Measurements from ENCODE around the gene SMYD2.

Gene SMYD2

GRCh38 chr1:214372092-214372491 is 91.1 kb downstream of the SMYD2 start:
- no peak overlapping the region for H3K4me3 ChIP-seq (replicated peaks; ENCODE audit: low read depth, low read length)
- DNase-seq (ENCODE audit: extremely low read depth, insufficient read length), result no peak
- H3K27me3 ChIP-seq (replicated peaks; ENCODE audit: control insufficient read depth, insufficient read depth, low read length), result no peaks in the 10 kb centered on the region; the same call in 1 of the 2 replicates
- no peak for TF ChIP-seq CTCF (IDR thresholded peaks at IDR 0.05; ENCODE audit: insufficient read depth, low read length, poor library complexity, severe bottlenecking)
- no peaks in the 10 kb centered on the region for H3K36me3 ChIP-seq (ENCODE audit: control insufficient read depth, insufficient read depth, low read length)

GRCh38 chr1:214377485-214377884 is 96.5 kb downstream of the SMYD2 start:
- DNase-seq (ENCODE audit: extremely low read depth, insufficient read length), result no peak
- no peaks in the 10 kb centered on the region for H3K36me3 ChIP-seq (ENCODE audit: control insufficient read depth, insufficient read depth, low read length)

GRCh38 chr1:214377886-214378285 is 96.9 kb downstream of the SMYD2 start:
- TF ChIP-seq CTCF (IDR thresholded peaks at IDR 0.05; ENCODE audit: insufficient read depth, low read length, poor library complexity, severe bottlenecking), result no peak
- Histone ChIP-seq H3K36me3 (ENCODE audit: control insufficient read depth, insufficient read depth, low read length) (no peaks in the 10 kb centered on the region), H3K4me3 (replicated peaks; ENCODE audit: low read depth, low read length) (no peak overlapping the region), H3K27me3 (replicated peaks; ENCODE audit: control insufficient read depth, insufficient read depth, low read length) (no peaks in the 10 kb centered on the region)
- DNase-seq (ENCODE audit: extremely low read depth, insufficient read length), result no peak

More at GRCh38 chr1:214377485-214377884, 96.5 kb downstream of the SMYD2 start:
- Histone ChIP-seq H3K4me3 (replicated peaks; ENCODE audit: low read depth, low read length) (no peak overlapping the region), H3K27me3 (replicated peaks; ENCODE audit: control insufficient read depth, insufficient read depth, low read length) (no peaks in the 10 kb centered on the region)
- no peak for TF ChIP-seq CTCF (IDR thresholded peaks at IDR 0.05; ENCODE audit: insufficient read depth, low read length, poor library complexity, severe bottlenecking)

GRCh38 chr1:214378492-214378891 is 97.5 kb downstream of the SMYD2 start:
- H3K4me3 ChIP-seq (replicated peaks; ENCODE audit: low read depth, low read length), result no peak overlapping the region
- DNase-seq (ENCODE audit: extremely low read depth, insufficient read length), result no peak
- TF ChIP-seq CTCF (IDR thresholded peaks at IDR 0.05; ENCODE audit: insufficient read depth, low read length, poor library complexity, severe bottlenecking), result no peak
- no peaks in the 10 kb centered on the region for H3K36me3 ChIP-seq (ENCODE audit: control insufficient read depth, insufficient read depth, low read length)
- H3K27me3 ChIP-seq (replicated peaks; ENCODE audit: control insufficient read depth, insufficient read depth, low read length), result no peaks in the 10 kb centered on the region

- no peak overlapping the region for H3K4me3 ChIP-seq (replicated peaks; ENCODE audit: low read depth, low read length)
- H3K36me3 ChIP-seq (ENCODE audit: control insufficient read depth, insufficient read depth, low read length), result no peaks in the 10 kb centered on the region
- no peak for DNase-seq (ENCODE audit: extremely low read depth, insufficient read length)
- no peaks in the 10 kb centered on the region for H3K27me3 ChIP-seq (replicated peaks; ENCODE audit: control insufficient read depth, insufficient read depth, low read length)
- no peak for TF ChIP-seq CTCF (IDR thresholded peaks at IDR 0.05; ENCODE audit: insufficient read depth, low read length, poor library complexity, severe bottlenecking)
Measured at GRCh38 chr1:214379236-214379970, 98.4 kb downstream of the SMYD2 start.

Measured in GM06990 (cell line).